ENCODE results near the gene MMS22L. TPM values are rescaled to one million over a fixed set of nuclear protein-coding genes. Genes with fewer than 3 reads are reported as not detected.
A peak's percentile ranks its signal among the peaks of the same experiment; 100 is the strongest.

Gene MMS22L
- total and polyA plus RNA-seq, 10 of the 15 experiments (the other 5 are each of a cell fraction or from before 2014, with no cell fraction given) = 5.0 to 33.9 (median 18.7) TPM

DNA sequence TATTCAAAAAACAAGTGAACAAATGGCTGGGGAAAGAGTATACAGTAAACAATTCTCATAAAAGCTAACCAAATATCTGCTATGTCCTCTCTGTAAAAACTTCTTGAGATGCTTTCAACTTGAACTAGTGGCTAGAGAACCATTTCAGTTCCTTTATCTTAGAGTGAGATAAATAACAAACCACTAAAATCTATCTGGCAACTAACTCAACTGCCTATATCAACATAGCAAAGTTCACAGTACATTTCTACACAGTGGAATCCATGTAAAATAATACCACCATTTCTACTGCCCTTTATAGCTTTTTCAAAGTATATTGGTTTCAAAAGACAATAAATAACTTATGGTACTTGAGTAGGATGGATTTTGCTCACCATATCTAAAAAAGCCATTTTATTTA is 95.1 kb downstream of the MMS22L start:
- Histone ChIP-seq H3K4me1 (ENCODE audit: control insufficient read depth, insufficient read depth, low read length) (no peaks in the 10 kb centered on the region), H3K36me3 (ENCODE audit: control insufficient read depth in 2 of 2, insufficient read depth in 2 of 2, low read length in 1 of 2) (no peaks in the 10 kb centered on the region), H3K27ac (ENCODE audit: control insufficient read depth, insufficient read depth) (no peak overlapping the region), H3K9ac (ENCODE audit: control insufficient read depth, insufficient read depth, low read length) (no peak overlapping the region), H3K4me2 (ENCODE audit: control insufficient read depth, insufficient read depth) (no peak overlapping the region), H3K9me3 (replicated peaks; ENCODE audit: control insufficient read depth, insufficient read depth, low read length) (no peaks in the 10 kb centered on the region), H4K20me1 (ENCODE audit: control insufficient read depth, insufficient read depth) (no peaks in the 10 kb centered on the region), H3K4me3 (no peak overlapping the region), H2AFZ (ENCODE audit: control insufficient read depth, low read depth, low read length) (no peak overlapping the region), H3K79me2 (ENCODE audit: control insufficient read depth, insufficient read depth, low read length) (no peaks in the 10 kb centered on the region), H3K27me3 (replicated peaks in 1 of 2; ENCODE audit: control insufficient read depth in 2 of 2, insufficient read depth in 2 of 2, low read length in 1 of 2) (no peaks in the 10 kb centered on the region)
- SMC1A ChIA-PET (ENCODE audit: uncharacterized antibody, unreplicated experiment) = interaction anchor here (0.7 to 4.2 kb wide), 6 partner anchors 13 to 764 kb away, joined by 3 to 33 read pairs (median 3); no protein-coding TSS in a partner anchor
- CTCF ChIA-PET = interaction anchor here (0.6 to 8.3 kb wide), 5 partner anchors 11 to 211 kb away, joined by 3 to 103 read pairs (median 30); no protein-coding TSS in a partner anchor
- ATAC-seq (peak; percentile 24; the same call in 2 of the 3 replicates), DNase-seq (ENCODE audit: low read depth, low spot score) (no peak), FAIRE-seq (no peak)
- POLR2A ChIA-PET = no interaction called here
- TF ChIP-seq RFX5 (IDR thresholded peaks at IDR 0.05; ENCODE audit: low read depth, low read length) (no peak), BMI1 (IDR thresholded peaks at IDR 0.05; ENCODE audit: borderline replicate concordance) (no peak), SREBF1 (IDR thresholded peaks at IDR 0.05; ENCODE audit: low read length) (no peak), HCFC1 (IDR thresholded peaks at IDR 0.05; ENCODE audit: low read length) (no peak), RUNX3 (IDR thresholded peaks at IDR 0.05; ENCODE audit: low read length) (no peak), HDAC6 (IDR thresholded peaks at IDR 0.05; ENCODE audit: unreplicated experiment) (no peak), EP300 (IDR thresholded peaks at IDR 0.05; ENCODE audit: borderline replicate concordance in 1 of 2, control insufficient read depth in 1 of 2, low read depth in 2 of 2, low read length in 2 of 2) (no peak), NFIC (IDR thresholded peaks at IDR 0.05; ENCODE audit: low read depth, low read length) (no peak)
- intact Hi-C loops (cut with micrococcal nuclease; ENCODE audit: unreplicated experiment) = no loop called here
- RAD21 ChIA-PET (ENCODE audit: unreplicated experiment) = interaction anchor here (0.6 to 1.7 kb wide), 2 partner anchors 204 to 580 kb away, joined by 3 to 4 read pairs; no protein-coding TSS in a partner anchor
- no TSS peak for BruUV-seq (replicated peaks)
- in situ Hi-C loops (cut with MboI) = no loop called here
